ENCODE measurements around the gene CAMSAP1.

DNA sequence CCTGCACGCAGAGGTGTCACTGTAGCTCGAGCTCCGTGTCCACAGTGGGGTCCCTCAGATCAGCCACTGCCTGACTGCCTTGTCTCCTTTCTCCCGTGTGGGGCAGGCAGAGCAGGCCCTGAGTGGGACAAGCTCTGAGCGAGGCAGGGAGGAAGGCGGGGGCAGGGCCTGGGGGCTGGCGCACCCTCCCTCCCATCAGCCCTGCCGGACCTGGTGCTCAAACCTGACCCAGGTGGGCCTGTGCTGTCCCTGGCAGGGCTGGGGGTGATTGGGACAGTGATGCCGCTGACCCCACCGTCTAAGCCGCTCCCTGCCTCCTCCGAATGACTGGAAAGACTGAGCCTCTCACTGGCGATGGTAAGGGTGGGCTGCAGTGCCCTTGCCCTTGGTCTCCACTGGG, 144.4 kb downstream of the CAMSAP1 start:
- no peak for TF ChIP-seq CTCF (IDR thresholded peaks at IDR 0.05)
- TF ChIP-seq POLR2AphosphoS5 (IDR thresholded peaks at IDR 0.05), result no peak
